Mucosa of stomach (tissue), 1 donor: Measurements from ENCODE around the gene CDH4.
"Not testable (repeated sequence)": the region's sequence is repeated elsewhere in the genome, so short reads cannot be mapped to it uniquely, and the experiment has no call there.

Source experiments
- H3K27me3 ChIP-seq: one replicate; pipeline ENCODE4 v1.7.0; 2013; ENCODE audit warnings: mild to moderate bottlenecking, low read length; ENCODE audit not compliant: control insufficient read depth, insufficient read depth
- H3K36me3 ChIP-seq: one replicate; pipeline ENCODE4 v1.7.0; 2013; ENCODE audit warnings: low read length; ENCODE audit not compliant: control insufficient read depth, insufficient read depth
- H3K4me1 ChIP-seq: one replicate; pipeline ENCODE4 v1.7.0; 2013; ENCODE audit warnings: mild to moderate bottlenecking, low read length; ENCODE audit not compliant: control insufficient read depth, insufficient read depth
- H3K4me3 ChIP-seq: one replicate; pipeline ENCODE4 v1.7.0; 2013; ENCODE audit warnings: low read length
- H3K9ac ChIP-seq: one replicate; pipeline ENCODE4 v1.7.0; 2013; ENCODE audit warnings: mild to moderate bottlenecking, low read length, moderate library complexity
- H3K9me3 ChIP-seq: one replicate; pipeline ENCODE4 v1.7.0; 2013; ENCODE audit warnings: mild to moderate bottlenecking, low read length, moderate library complexity; ENCODE audit not compliant: control insufficient read depth
- donor health status: Pancreatic carcinoma.

Gene CDH4

DNA sequence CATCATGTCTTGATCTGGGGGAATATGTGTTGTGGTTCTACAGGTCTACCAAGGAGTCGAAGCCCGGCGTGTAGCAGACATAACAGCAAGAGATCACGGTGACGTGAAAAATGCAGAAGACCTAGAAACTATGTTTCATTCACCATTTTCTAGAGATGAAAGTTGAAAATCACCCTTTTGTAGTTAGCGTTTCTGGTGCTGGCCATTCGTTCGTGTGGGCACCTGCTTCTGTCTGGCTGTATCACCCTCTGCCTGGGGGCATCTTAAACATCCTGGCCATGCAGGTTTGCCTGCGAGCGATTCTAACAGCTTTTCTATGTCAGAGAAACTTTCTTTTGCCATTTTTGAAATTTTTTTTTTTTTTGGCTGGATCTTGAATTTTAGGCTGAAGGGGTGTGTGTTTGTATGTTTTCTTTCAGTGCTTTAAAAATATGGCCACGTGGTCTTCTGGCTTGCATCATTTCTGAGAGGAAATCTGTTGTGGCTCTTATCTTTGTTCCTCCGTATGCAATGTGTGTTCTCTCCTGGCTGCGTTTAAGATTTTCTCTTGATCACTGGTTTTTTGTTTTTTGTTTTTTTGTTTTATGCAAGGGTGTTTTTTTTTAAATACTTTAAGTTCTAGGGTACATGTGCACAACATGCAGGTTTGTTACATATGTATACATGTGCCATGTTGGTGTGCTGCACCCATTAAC, 226.7 kb downstream of the CDH4 start:
- no peaks in the 10 kb centered on the region for H3K4me1 ChIP-seq
- no peak overlapping the region for H3K9ac ChIP-seq
- no peaks in the 10 kb centered on the region for H3K9me3 ChIP-seq
- no peaks in the 10 kb centered on the region for H3K27me3 ChIP-seq
- H3K36me3 ChIP-seq: no peaks in the 10 kb centered on the region
- no peak overlapping the region for H3K4me3 ChIP-seq

DNA sequence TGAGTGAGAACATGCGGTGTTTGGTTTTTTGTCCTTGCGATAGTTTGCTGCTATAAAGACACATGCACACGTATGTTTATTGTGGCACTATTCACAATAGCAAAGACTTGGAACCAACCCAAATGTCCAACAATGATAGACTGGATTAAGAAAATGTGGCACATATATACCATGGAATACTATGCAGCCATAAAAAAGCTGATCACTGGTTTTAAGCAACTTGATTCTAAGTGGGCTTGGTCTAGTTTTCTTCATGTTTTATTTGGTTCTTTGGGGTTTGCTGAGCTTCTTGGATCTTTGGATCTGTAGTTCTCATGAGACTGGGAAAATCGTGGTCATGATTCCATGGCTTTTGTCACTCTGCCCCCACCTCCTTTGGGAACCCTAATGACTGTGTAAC, 227.4 kb downstream of the CDH4 start:
- H3K27me3 ChIP-seq, H3K36me3 ChIP-seq, H3K4me3 ChIP-seq, H3K9ac ChIP-seq, H3K4me1 ChIP-seq, H3K9me3 ChIP-seq: not testable (repeated sequence)

DNA sequence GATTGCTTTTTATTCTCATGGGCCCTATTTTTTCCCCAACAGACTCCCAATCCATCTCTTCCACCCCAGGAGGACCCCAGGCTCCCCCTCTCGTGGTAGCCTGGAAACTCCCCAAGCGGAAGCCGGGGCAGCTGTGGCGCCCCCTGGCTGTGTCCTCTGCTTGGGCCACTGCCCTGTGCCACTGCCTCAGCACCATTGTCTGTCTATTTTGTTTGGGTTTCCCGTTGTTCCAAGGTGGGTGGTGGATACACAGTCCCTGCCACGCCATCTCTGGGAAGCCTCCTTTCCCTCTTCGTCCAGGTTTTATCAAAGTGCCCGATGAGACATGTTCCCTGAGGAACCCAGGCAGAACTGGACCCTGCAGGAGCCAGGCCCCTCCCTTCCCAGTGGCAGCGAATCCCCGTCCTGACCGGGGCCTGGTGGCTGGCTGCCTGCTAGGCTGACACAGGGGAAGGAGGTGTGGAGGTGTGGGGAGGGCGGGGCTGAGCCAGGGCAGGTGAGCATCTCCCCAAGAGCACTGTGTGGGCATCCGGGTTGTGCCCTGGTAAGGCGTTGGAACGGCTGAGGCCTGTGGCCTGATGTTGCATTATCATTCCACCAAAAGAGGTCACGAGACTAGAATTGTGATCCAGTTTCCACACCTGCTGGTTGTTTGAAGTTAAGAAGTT, 228.2 kb downstream of the CDH4 start:
- no peak overlapping the region for H3K9ac ChIP-seq
- H3K4me3 ChIP-seq: no peak overlapping the region
- H3K4me1 ChIP-seq: no peaks in the 10 kb centered on the region
- no peaks in the 10 kb centered on the region for H3K9me3 ChIP-seq
- no peaks in the 10 kb centered on the region for H3K36me3 ChIP-seq
- no peaks in the 10 kb centered on the region for H3K27me3 ChIP-seq

DNA sequence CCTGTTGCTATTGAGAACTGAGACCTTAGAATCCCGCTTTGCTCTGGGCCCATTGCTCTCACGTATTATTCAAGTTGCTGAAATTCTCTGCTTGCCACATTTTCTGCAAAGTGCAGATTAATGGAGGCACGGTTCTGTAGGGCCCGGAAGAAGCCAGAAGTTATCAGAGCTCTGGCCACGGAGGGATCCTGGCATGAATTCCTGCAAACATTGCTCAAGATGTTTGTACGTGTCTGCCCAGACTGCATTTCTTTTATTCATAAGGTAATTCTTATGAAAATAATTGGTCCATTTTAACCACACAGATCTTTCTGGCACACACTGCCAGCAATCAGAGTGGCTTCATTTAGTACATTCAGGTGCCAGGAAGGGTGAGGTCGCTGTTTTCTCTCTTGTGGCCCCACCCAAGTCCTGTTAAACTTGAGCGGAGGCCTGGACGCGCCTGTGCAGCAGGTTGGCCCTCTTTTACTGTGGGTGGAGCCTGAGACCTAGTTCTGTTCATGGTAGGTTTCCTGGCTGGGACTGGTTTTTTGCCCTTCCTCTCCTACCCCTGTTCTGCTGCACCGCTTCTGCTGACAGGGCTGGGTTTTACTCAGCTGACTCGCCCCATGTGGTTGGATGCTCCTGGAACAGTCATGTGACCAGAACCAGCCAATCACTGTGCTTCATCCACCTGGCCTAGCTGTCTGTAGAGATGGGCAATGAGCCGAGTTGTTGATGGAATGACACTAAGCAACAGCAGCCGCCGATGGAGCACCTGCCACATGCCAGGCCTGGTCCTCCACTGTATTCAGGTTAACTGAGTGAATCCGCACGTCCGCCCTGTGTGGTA, 230.2 kb downstream of the CDH4 start:
- H3K9ac ChIP-seq: no peak overlapping the region
- H3K36me3 ChIP-seq: no peaks in the 10 kb centered on the region
- no peaks in the 10 kb centered on the region for H3K27me3 ChIP-seq
- no peaks in the 10 kb centered on the region for H3K9me3 ChIP-seq
- H3K4me1 ChIP-seq: no peaks in the 10 kb centered on the region
- H3K4me3 ChIP-seq: no peak overlapping the region

DNA sequence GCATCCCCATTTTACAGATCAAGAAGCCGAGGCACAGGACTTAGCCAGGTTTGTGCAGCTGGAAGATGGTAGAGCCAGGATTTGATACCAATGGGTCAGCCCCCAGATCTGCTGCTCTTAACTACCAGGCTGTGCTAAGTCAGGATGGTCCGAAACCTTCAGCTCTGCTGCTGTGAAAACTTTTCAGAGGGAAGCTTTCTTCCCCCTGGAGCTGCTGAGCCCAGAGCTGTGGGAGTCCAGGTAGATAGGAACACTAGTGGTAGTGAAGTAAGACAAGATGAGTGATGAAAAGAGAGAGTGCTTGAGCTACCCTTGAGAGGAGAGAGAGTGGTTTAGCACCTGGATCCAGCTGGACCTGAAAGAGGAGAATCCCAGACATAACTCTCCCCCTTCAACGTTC, 230.8 kb downstream of the CDH4 start:
- no peaks in the 10 kb centered on the region for H3K4me1 ChIP-seq
- no peak overlapping the region for H3K4me3 ChIP-seq
- no peaks in the 10 kb centered on the region for H3K9me3 ChIP-seq
- H3K27me3 ChIP-seq: no peaks in the 10 kb centered on the region
- no peaks in the 10 kb centered on the region for H3K36me3 ChIP-seq
- H3K9ac ChIP-seq: no peak overlapping the region

DNA sequence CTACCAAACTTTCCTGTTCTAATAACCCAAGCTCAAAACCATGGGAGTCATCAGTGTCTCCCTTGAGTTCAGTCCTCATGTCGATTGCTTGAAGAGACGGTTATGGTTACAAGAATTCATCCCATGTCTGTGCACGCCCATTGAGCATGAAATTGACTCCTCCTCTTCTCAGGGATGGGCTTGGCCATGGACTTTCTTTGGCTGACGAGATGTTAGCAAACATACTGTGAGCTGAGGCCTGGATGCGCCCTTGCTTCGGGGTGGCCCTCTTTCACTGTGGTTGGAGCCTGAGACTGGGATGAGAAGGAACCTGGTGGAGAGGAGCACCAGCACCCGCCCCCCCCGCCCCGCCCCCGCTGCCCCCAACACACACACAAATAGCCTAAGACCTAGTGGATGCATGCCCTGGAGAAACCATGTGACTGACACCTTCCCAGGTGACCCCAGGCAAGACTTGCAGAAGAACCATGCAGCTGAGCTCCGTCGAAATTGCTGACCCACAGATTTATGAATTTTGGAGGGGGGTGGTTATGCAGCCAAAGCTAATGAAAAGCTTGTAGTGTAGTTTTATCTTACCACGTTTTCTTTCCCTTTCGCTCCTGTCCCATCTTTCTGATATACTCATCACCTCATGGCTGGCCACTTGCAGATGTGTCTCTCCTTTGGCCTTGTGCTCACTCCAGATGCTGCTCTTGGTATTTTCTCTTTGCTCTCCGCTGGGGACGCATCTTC, 231.4 kb downstream of the CDH4 start:
- Histone ChIP-seq H3K9ac (no peak overlapping the region), H3K9me3 (no peaks in the 10 kb centered on the region)

DNA sequence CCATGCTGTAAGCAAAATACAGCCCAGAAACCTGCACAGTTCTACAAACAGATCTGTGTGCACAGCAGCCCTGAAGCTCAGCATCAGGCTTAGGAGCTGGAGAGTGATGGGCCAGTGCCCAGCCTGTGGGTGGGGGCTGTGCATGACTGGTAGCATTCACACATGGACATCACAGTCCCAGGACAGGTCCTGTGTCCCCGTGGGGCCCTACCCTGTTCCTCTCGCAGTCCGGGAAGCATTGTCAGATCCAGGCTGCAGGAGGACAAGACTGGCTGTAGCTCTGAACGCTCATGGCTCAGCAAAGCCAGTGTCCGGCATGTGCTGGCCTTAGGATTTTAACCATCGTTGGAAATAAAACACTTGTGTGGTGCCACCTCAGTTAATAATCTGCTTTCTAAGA, 234.1 kb downstream of the CDH4 start:
- Histone ChIP-seq H3K4me1 (no peaks in the 10 kb centered on the region), H3K9ac (no peak overlapping the region), H3K36me3 (no peaks in the 10 kb centered on the region), H3K9me3 (no peaks in the 10 kb centered on the region), H3K4me3 (no peak overlapping the region), H3K27me3 (no peaks in the 10 kb centered on the region)

More for the DNA sequence above, 231.4 kb downstream of the CDH4 start:
- no peaks in the 10 kb centered on the region for H3K4me1 ChIP-seq
- H3K36me3 ChIP-seq: no peaks in the 10 kb centered on the region
- H3K4me3 ChIP-seq: no peak overlapping the region
- H3K27me3 ChIP-seq: no peaks in the 10 kb centered on the region

DNA sequence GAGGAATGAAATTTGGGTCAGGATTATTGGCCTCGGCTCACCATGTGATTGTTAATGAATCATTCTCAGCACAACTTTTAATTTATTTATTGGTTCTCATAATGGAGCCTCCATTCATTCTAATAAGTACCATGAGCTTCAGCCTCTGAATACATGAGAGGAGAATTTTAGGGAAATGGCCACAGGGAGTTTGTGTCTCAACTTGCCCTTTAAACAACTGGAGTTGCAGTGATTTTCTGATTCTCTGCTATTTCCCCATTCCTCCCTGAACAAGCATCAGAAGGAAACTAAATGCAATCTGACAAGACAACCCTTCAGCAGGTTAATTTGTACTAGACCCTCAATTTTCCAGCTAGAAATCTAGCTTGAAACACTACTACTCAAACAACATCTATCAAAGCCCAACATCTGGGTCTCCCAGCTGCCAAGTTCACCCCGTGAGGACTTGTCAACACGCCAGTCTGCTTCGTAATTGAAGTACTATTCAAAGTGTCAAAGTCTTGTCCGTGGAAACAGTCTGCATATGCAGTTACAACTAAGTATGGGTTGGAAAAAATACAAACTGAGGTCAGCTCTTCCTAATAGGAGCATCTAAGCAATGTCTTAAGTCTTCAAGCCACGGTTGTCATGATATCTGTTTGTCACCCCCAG, 235.4 kb downstream of the CDH4 start:
- H3K4me3 ChIP-seq: no peak overlapping the region
- no peaks in the 10 kb centered on the region for H3K36me3 ChIP-seq
- no peak overlapping the region for H3K9ac ChIP-seq
- H3K4me1 ChIP-seq: no peaks in the 10 kb centered on the region
- H3K9me3 ChIP-seq: no peaks in the 10 kb centered on the region
- no peaks in the 10 kb centered on the region for H3K27me3 ChIP-seq

DNA sequence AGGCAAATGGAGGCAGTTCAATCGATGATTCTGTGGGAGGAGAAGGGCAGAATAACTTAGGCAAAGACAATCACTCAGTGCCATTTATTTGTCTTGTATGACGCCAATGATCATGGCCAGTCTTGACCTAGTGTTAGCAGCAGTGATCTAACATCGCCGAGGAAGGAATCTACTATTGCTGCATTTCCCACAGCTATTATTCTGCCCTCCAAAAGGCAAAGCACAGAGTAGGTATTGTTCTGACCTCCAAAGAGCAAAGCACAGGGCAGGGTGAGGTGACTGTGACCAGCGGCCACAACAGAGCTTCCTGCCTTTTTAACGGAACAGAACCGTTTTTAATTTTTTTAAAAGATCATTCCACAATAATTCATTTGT, 235.9 kb downstream of the CDH4 start:
- Histone ChIP-seq H3K4me1 (no peaks in the 10 kb centered on the region), H3K9me3 (no peaks in the 10 kb centered on the region), H3K9ac (no peak overlapping the region)

DNA sequence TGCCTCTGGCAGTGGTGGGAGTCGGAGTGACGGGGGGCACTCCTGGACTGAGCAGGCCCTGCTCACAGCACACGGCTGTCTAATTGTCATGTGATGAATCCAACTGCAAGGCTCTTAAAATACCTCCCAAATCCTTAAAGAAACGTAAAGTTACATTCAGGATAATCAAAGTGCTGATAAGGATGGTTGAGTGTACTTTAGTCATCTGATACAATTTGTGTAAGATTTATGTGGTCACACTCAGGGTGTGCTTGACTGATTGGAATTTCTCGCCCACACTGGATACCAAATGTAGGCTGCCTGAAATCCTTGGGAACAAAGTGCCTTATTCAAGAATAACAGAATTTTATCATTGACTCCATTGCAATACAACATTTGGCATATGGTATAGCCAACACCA, 238.7 kb downstream of the CDH4 start:
- no peaks in the 10 kb centered on the region for H3K36me3 ChIP-seq
- H3K9me3 ChIP-seq: no peaks in the 10 kb centered on the region
- no peaks in the 10 kb centered on the region for H3K4me1 ChIP-seq
- H3K27me3 ChIP-seq: no peaks in the 10 kb centered on the region
- no peak overlapping the region for H3K9ac ChIP-seq
- no peak overlapping the region for H3K4me3 ChIP-seq

More for the DNA sequence above, 235.9 kb downstream of the CDH4 start:
- Histone ChIP-seq H3K36me3 (no peaks in the 10 kb centered on the region), H3K4me3 (no peak overlapping the region), H3K27me3 (no peaks in the 10 kb centered on the region)

DNA sequence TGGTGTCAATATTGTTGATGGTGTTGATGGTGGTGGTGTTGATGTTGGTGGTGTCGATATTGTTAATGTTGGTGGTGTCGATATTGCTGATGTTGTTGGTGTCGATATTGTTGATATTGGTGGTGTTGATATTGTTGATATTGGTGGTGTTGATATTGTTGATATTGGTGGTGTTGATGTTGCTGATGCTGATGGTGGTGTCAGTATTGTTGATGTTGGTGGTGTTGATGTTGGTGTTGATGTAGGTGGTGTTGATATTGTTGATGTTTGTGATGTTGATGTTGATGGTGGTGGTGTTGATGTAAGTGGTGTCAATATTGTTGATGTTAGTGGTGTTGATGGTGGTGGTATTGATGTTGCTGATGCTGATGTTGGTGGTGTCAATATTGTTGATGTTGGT, 240.0 kb downstream of the CDH4 start:
- no peak overlapping the region for H3K9ac ChIP-seq
- H3K4me1 ChIP-seq: no peaks in the 10 kb centered on the region
- no peaks in the 10 kb centered on the region for H3K36me3 ChIP-seq
- no peaks in the 10 kb centered on the region for H3K27me3 ChIP-seq
- no peaks in the 10 kb centered on the region for H3K9me3 ChIP-seq
- no peak overlapping the region for H3K4me3 ChIP-seq
